Progenitor cell of endocrine pancreas (in vitro differentiated cells): Measurements from ENCODE around the gene DCAF11. TPM values are rescaled to one million over a fixed set of nuclear protein-coding genes. Genes with fewer than 3 reads are reported as not detected.

Source experiments
- DNase-seq: peaks from one replicate; pipeline ENCODE4 v3.0.0; 2021; ENCODE audit warnings: low spot score; ENCODE audit not compliant: unreplicated experiment
- H3K27ac Mint-ChIP-seq: 2 replicates; pipeline ENCODE4 v1.8.0; 2021; ENCODE audit warnings: mild to moderate bottlenecking, moderate library complexity, mixed read lengths
- H3K27me3 Mint-ChIP-seq: 2 replicates; pipeline ENCODE4 v1.8.0; 2021; ENCODE audit warnings: mixed read lengths
- H3K36me3 Mint-ChIP-seq: 2 replicates; pipeline ENCODE4 v1.8.0; 2022; ENCODE audit warnings: mixed read lengths; ENCODE audit not compliant: insufficient read depth
- H3K4me1 Mint-ChIP-seq: 2 replicates; pipeline ENCODE4 v1.8.0; 2021; ENCODE audit warnings: low read depth, mixed read lengths
- H3K4me3 Mint-ChIP-seq: 2 replicates; pipeline ENCODE4 v1.8.0; 2021; ENCODE audit warnings: low read depth, mild to moderate bottlenecking, moderate library complexity, mixed read lengths
- H3K9me3 Mint-ChIP-seq: 2 replicates; pipeline ENCODE4 v1.8.0; 2021; ENCODE audit warnings: low read depth, mixed read lengths
- CTCF ChIP-seq: fragments of 200-600 bp; sonication (generic); IDR thresholded peaks from one replicate; pipeline ENCODE4 v1.5.0; 2021; ENCODE audit warnings: antibody characterized with exemption, mild to moderate bottlenecking; ENCODE audit not compliant: unreplicated experiment
- total RNA-seq: library from RNA; stranded (reverse); gene quantifications from 2 replicates; pipeline ENCODE4 v1.2.1, GENCODE V29; 2021

DCAF11 gene
- total RNA-seq, 1 donor from 2014 or later = 79.7 TPM

GRCh38 chr14:24146978-24147760 is 32.6 kb downstream of the DCAF11 start, which contains the start of gene RNF31:
TSS of gene RNF31 (plus strand) at chr14:24147498. CDS start at chr14:24147699, 201 bp downstream.
- peaks cover 18% of the 10 kb centered on the region for H3K4me1 Mint-ChIP-seq
- peak within 1 kb of the TSS; percentile 97 for H3K27ac Mint-ChIP-seq
- no peaks in the 10 kb centered on the region for H3K9me3 Mint-ChIP-seq
- H3K36me3 Mint-ChIP-seq = peaks cover 9% of the 10 kb centered on the region
- peak; percentile 90 for DNase-seq
- H3K4me3 Mint-ChIP-seq = peak within 1 kb of the TSS; percentile 99
- no peaks in the 10 kb centered on the region for H3K27me3 Mint-ChIP-seq
- TF ChIP-seq CTCF = no peak

GRCh38 chr14:24147761-24148428 is 33.3 kb downstream of the DCAF11 start:
- H3K9me3 Mint-ChIP-seq = no peaks in the 10 kb centered on the region
- H3K36me3 Mint-ChIP-seq = peaks cover 9% of the 10 kb centered on the region
- H3K4me3 Mint-ChIP-seq = peak overlapping the region; percentile 99
- peaks cover 18% of the 10 kb centered on the region for H3K4me1 Mint-ChIP-seq
- DNase-seq = no peak
- no peaks in the 10 kb centered on the region for H3K27me3 Mint-ChIP-seq
- H3K27ac Mint-ChIP-seq = peak overlapping the region; percentile 87
- TF ChIP-seq CTCF = no peak

GRCh38 chr14:24149302-24149969 is 34.9 kb downstream of the DCAF11 start:
- Mint-ChIP-seq H3K4me3 (peak overlapping the region; percentile 99), H3K36me3 (peaks cover 9% of the 10 kb centered on the region), H3K27ac (no peak overlapping the region), H3K4me1 (peaks cover 18% of the 10 kb centered on the region), H3K27me3 (no peaks in the 10 kb centered on the region), H3K9me3 (no peaks in the 10 kb centered on the region)
- DNase-seq = no peak
- no peak for TF ChIP-seq CTCF

GRCh38 chr14:24150061-24150460 is 35.5 kb downstream of the DCAF11 start:
- TF ChIP-seq CTCF = no peak

GRCh38 chr14:24150567-24150966 is 36.0 kb downstream of the DCAF11 start:
- TF ChIP-seq CTCF = no peak
- H3K27me3 Mint-ChIP-seq = no peaks in the 10 kb centered on the region
- no peaks in the 10 kb centered on the region for H3K9me3 Mint-ChIP-seq
- H3K36me3 Mint-ChIP-seq = peaks cover 13% of the 10 kb centered on the region
- no peak overlapping the region for H3K27ac Mint-ChIP-seq
- peaks cover 16% of the 10 kb centered on the region for H3K4me1 Mint-ChIP-seq
- no peak overlapping the region for H3K4me3 Mint-ChIP-seq
- no peak for DNase-seq

More at GRCh38 chr14:24150061-24150460, 35.5 kb downstream of the DCAF11 start:
- Mint-ChIP-seq H3K27me3 (no peaks in the 10 kb centered on the region), H3K9me3 (no peaks in the 10 kb centered on the region), H3K36me3 (peaks cover 12% of the 10 kb centered on the region), H3K4me3 (no peak overlapping the region), H3K4me1 (peaks cover 18% of the 10 kb centered on the region), H3K27ac (no peak overlapping the region)
- DNase-seq = no peak
